ENCODE results near the gene EML5.

Gene EML5

GRCh38 chr14:88563845-88564244 is 228.9 kb downstream of the EML5 start:
- Mint-ChIP-seq H3K27me3 (peaks cover 37% of the 10 kb centered on the region), H3K36me3 (peaks cover 24% of the 10 kb centered on the region), H3K9me3 (no peaks in the 10 kb centered on the region), H3K27ac (peak overlapping the region; percentile 40), H3K4me1 (peaks cover 33% of the 10 kb centered on the region), H3K4me3 (peak overlapping the region; percentile 94)
- DNase-seq = no peak
- CTCF ChIA-PET = no interaction called here

GRCh38 chr14:88562831-88563686 is 229.7 kb downstream of the EML5 start, which contains the start of gene ZC3H14:
ZC3H14 (plus strand) TSS chr14:88563037; CDS start chr14:88563134, 97 bp downstream.
- DNase-seq = peak; percentile 87
- CTCF ChIA-PET = no interaction called here
- Mint-ChIP-seq H3K27ac (peak within 1 kb of the TSS; percentile 86), H3K36me3 (peaks cover 18% of the 10 kb centered on the region), H3K27me3 (peaks cover 41% of the 10 kb centered on the region), H3K9me3 (no peaks in the 10 kb centered on the region), H3K4me1 (peaks cover 35% of the 10 kb centered on the region), H3K4me3 (peak within 1 kb of the TSS; percentile 94)

GRCh38 chr14:88562532-88562830 is 230.3 kb downstream of the EML5 start:
- Mint-ChIP-seq H3K27ac (peak overlapping the region; percentile 60), H3K4me3 (peak overlapping the region; percentile 94), H3K27me3 (peaks cover 47% of the 10 kb centered on the region), H3K9me3 (no peaks in the 10 kb centered on the region), H3K36me3 (peaks cover 14% of the 10 kb centered on the region), H3K4me1 (peaks cover 40% of the 10 kb centered on the region)
- CTCF ChIA-PET = no interaction called here
- DNase-seq = no peak

Measured in activated naive CD4-positive, alpha-beta T cell treated with anti-CD3 and anti-CD28 coated beads, Interleukin-2, amount 10 ng/mL, durations not matched to agents 7 days and 5 days (primary cell).